ENCODE results near the gene CARMIL3. TPM values are rescaled to one million over a fixed set of nuclear protein-coding genes. Genes with fewer than 3 reads are reported as not detected.

CARMIL3 gene
- total RNA-seq, 1 experiment from 2014 or later, result 0.71 TPM

- TF ChIP-seq REST (IDR thresholded peaks at IDR 0.05; ENCODE audit: low read depth), result no peak
- TF ChIP-seq YY1 (IDR thresholded peaks at IDR 0.05; ENCODE audit: extremely low read depth, insufficient replicate concordance, low read depth, low read length), result no peak
- TF ChIP-seq MAX (IDR thresholded peaks at IDR 0.05), result no peak
- no peak for TF ChIP-seq SIN3A (IDR thresholded peaks at IDR 0.05; ENCODE audit: low read depth)
- no peak for TF ChIP-seq POLR2A (IDR thresholded peaks at IDR 0.05; ENCODE audit: borderline replicate concordance, extremely low read depth, insufficient read depth, insufficient read length)
- TF ChIP-seq RAD21 (IDR thresholded peaks at IDR 0.05; ENCODE audit: low read depth), result no peak
- no peak for TF ChIP-seq EZH2phosphoT487 (IDR thresholded peaks at IDR 0.05; ENCODE audit: borderline replicate concordance)
These were observed 12.4 kb downstream of the CARMIL3 start (continued) for GRCh38 chr14:24064091-24064795.

- Histone ChIP-seq H3K9ac (ENCODE audit: low read length) (no peak overlapping the region), H3K27ac (ENCODE audit: low read depth, low read length) (no peak overlapping the region), H3K27me3 (ENCODE audit: insufficient read depth, low read length) (no peaks in the 10 kb centered on the region), H3K9me3 (ENCODE audit: control insufficient read depth in 1 of 2, insufficient read depth in 1 of 2, low read depth in 1 of 2, low read length in 2 of 2) (no peaks in the 10 kb centered on the region), H3K4me2 (ENCODE audit: low read length) (no peak overlapping the region), H4K20me1 (ENCODE audit: insufficient read depth) (no peaks in the 10 kb centered on the region), H3K9me2 (ENCODE audit: insufficient read depth) (no peaks in the 10 kb centered on the region), H3K4me1 (ENCODE audit: control insufficient read depth in 1 of 2, insufficient read depth in 2 of 2, low read length in 2 of 2) (no peaks in the 10 kb centered on the region), H3K79me2 (ENCODE audit: insufficient read depth, low read length) (no peaks in the 10 kb centered on the region), H2AFZ (ENCODE audit: low read depth, low read length, poor library complexity, severe bottlenecking) (no peak overlapping the region), H3K36me3 (ENCODE audit: control insufficient read depth in 1 of 2, insufficient read depth in 2 of 2, low read length in 2 of 2) (no peaks in the 10 kb centered on the region), H3K4me3 (replicated peaks in 1 of 2; ENCODE audit: low read depth in 1 of 2, low read length in 2 of 2) (no peak overlapping the region)
- ChIA-PET CTCF (no interaction called here), RAD21 (ENCODE audit: low non-redundant PET in 1 of 2, low total read pairs in 2 of 2, uncharacterized antibody in 2 of 2, unreplicated experiment in 2 of 2) (interaction anchor here in 1 of 2 experiments (0.5 kb wide), 1 partner anchor 166 kb away, joined by 6 read pairs; no protein-coding TSS in a partner anchor), POLR2A (no interaction called here)
- intact Hi-C loops (cut with micrococcal nuclease), result no loop called here
- ATAC-seq (no peak), DNase-seq (ENCODE audit: low read depth, low spot score) (no peak)
- no TSS peak for BruUV-seq (replicated peaks)
- no peak for TF ChIP-seq SIN3A (IDR thresholded peaks at IDR 0.05; ENCODE audit: low read depth)
- TF ChIP-seq CEBPB (IDR thresholded peaks at IDR 0.05; ENCODE audit: low read depth), result no peak
- no peak for TF ChIP-seq POLR2AphosphoS5 (IDR thresholded peaks at IDR 0.05; ENCODE audit: low read depth, low read length)
- no peak for TF ChIP-seq POLR2A (IDR thresholded peaks at IDR 0.05; ENCODE audit: borderline replicate concordance, extremely low read depth, insufficient read depth, insufficient read length)
- TF ChIP-seq CBX3 (IDR thresholded peaks at IDR 0.05; ENCODE audit: low read depth), result no peak
- TF ChIP-seq EZH2phosphoT487 (IDR thresholded peaks at IDR 0.05; ENCODE audit: borderline replicate concordance), result no peak
- no peak for TF ChIP-seq REST (IDR thresholded peaks at IDR 0.05; ENCODE audit: low read depth)
- TF ChIP-seq ELF1 (IDR thresholded peaks at IDR 0.05; ENCODE audit: borderline replicate concordance, low read depth), result no peak
- no peak for TF ChIP-seq ATF3 (IDR thresholded peaks at IDR 0.05)
- TF ChIP-seq ZBTB33 (IDR thresholded peaks at IDR 0.05; ENCODE audit: extremely low read depth, insufficient replicate concordance, low read length), result no peak
These were observed 13.0 kb downstream of the CARMIL3 start for GRCh38 chr14:24064856-24065255.

All from HCT116 (cell line).